HG03159 (cell line): Measurements from ENCODE around the gene FHIT.

ENCODE experiments used
- ATAC-seq: cut with Tn5 transposase; IDR thresholded peaks from one replicate; pipeline ENCODE4 v1.9.1; 2021; ENCODE audit warnings: mild to moderate bottlenecking, moderate library complexity; ENCODE audit not compliant: unreplicated experiment

FHIT gene

DNA sequence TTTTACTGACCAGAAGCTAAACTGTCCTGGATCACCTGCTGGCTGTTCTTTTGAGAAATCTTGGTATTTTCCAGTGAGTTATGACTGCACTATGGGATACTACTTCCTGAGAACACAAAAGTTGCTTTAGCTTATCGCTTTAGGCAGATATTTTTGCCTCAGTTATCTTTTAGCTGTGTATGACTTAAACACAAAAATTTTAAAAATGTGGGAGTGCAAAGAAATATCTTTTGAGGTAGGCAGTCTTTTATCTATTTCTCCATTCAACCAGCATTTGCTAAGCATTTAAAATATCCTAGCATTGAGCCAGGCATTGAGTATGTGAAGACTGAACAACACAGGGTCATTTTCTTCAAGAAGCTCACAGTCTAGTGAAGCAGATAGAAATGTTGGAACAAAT is 981.9 kb downstream of the FHIT start:
- ATAC-seq = no peak

DNA sequence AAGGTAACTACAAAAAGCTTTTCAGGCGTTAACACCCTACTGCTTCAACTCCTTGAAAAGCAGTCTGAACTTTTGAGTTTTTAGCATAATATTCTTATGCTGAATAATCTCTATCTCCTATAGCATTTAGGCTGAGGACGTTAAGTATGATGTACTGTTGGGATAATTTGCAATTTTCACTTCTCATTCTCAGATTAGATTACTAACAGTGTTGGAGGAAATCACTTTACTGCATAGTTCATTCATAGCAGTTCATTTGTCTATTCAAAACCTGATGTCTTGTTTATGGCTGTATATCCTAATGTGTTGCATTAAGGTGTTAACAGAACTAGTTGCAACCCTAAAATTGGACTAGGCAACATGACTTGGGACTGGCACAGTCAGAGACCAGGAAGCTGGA is 983.1 kb downstream of the FHIT start:
- no peak for ATAC-seq

DNA sequence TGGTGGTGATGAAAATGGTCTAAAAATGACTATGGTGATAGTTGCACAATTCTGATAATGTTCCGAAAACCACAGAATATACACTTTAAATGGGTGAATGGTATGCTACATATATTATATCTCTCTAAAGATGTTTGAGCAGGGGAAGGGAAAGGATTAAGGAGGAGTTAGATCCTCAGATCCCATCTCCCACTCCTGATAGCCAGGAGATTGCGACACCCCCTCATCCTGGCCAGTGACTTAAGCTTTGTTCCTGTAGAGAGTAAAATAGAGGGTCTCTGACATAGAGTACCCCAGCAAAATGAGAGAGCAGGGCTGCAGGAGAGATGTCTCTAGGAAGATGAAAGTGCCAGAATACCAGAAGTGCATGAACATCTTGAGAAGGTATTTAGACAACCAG is 984.8 kb downstream of the FHIT start:
- no peak for ATAC-seq

DNA sequence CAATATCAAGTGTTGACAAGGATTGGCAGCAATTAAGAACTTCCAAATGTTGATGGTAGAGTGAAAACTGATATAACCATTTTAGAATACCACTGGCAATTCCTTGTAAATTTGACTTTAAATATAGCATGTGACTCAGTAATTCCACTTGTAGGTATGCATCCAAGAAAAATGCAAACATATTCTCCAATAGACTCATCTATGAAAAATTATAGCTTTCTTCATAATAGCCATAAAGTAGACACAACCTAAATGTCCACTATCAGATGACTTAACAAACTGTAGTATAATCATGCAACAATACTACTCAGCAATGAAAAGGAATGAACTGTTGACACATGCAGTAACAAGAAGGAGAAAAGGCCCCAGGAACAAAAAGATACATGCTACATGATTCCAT is 988.1 kb downstream of the FHIT start:
- ATAC-seq = no peak

DNA sequence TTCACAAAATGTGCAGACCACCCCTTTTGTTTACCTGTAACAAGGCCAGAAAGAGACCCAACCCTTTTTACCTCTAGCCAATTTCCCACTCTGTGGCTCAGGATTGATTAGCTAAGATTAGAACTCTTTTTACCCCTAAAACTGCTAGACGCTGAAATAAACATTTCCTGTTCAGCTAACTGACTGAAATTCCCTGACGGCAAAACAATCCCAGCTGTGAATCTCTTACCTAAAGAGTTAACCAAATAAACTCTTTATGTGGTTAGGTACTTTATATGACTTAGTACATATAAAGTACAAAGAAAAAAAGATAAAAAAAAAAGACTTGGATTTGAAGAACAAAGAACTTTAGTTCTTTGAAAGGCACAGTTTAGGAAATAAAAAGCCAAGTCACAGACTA is 988.7 kb downstream of the FHIT start:
- no peak for ATAC-seq

DNA sequence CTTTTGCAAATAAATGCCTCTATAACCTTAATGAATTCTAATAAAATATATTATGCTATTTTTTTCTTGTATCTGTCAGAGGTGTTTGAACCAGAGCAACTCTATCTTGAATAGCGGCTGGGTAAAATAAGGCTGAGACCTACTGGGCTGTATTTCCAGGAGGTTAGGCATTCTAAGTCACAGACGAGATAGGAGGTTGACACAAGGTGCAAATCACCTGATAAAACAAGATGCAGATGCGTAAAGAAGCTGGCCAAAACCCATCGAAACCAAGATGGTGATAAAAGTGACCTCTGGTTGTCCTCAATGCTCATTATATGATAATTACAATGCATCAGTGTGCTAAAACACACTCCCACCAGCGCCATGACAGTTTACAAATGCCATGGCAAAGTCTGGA is 990.7 kb downstream of the FHIT start:
- ATAC-seq = no peak

DNA sequence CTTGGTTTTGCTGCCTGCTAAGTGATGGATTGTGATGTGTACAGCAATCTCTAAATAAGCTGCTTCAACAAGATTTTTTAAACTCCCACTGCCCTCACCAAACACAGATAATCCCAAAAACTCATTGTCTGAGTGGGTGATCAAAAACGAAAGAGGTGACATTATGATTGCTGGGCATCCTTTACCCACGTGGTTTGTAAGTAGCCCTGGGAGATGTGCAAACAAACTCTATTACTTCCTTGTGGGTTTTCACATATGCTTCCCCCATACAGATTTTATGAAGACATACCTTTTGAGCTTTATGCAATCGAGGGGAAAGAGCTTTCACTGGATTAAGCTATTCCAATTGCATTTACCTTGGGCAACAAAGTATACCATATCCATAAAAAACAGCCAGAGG is 1000.4 kb downstream of the FHIT start:
- ATAC-seq = no peak

DNA sequence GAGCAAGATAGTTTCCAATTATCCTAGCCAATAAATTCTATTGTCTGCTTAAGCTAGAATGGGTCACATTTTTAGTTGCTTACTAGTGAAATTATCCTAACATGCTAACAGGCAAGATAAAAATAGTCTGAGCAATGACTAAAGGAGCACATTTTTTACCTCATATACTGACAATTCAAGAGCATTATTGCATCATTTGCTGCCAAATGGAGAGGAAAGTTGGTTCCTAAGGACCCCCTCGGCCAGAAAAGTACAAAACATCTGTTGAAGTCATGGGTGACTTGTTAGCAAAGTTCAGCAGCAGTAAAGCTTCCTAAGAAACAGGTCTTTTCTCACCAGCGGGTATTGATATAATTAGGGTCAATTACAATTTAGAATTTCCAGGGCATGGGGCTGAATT is 1001.0 kb downstream of the FHIT start:
- ATAC-seq = no peak

DNA sequence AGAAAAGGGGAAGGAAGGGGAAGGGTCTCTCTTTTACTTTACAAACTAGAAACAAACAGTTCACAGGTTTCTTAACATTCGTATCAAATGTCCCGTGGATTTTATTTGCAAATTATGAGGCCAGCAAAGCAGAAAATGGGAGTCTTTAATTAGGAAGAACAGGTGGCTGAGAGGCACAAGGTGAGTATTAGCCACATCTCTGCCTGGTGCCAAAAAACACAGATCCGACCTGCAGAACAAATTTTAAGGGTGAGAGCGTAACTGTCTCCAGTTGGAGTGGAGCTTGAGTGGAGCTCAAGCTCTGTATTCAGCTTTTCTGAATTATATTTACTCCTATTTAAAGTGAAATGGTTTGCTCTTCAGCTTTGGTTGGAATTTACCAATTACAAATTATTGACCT is 1004.9 kb downstream of the FHIT start:
- no peak for ATAC-seq

DNA sequence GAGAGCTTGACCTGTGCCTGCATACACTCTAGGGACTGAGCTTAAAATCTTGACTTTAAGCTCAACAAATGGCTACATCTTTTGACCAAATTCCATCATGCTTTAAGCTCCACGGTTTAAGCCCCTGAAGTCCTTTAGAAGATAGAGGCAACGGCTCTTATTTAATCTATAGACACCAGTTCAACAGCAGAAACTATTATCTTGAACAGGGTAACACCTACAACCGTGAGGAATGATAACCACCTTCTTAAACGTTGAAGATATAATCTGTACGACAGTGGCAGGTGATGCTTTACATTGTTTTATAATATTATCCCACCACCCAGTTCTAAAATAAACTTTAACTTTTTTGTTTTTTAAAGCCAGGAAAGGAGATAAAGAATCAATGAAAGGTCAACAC is 1007.8 kb downstream of the FHIT start:
- ATAC-seq = no peak

DNA sequence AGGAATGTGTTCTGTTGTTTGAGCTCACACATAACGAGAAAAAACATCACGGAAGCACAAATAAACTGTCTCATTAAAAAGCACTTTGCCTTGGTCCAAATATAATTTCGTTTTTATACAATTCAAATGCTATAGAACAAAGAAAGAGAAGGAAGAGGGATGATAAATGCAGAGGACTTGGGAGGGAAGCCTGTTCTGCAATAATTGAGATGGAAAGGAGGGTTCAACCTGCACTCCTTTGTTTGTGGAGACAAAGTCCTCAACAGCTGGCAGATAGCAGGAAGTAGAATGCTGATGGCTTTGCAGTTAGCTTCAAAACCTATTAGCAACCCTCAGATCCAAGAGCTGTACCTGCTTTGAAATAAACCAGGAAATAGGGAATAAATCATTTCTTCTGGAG is 1010.8 kb downstream of the FHIT start:
- no peak for ATAC-seq

DNA sequence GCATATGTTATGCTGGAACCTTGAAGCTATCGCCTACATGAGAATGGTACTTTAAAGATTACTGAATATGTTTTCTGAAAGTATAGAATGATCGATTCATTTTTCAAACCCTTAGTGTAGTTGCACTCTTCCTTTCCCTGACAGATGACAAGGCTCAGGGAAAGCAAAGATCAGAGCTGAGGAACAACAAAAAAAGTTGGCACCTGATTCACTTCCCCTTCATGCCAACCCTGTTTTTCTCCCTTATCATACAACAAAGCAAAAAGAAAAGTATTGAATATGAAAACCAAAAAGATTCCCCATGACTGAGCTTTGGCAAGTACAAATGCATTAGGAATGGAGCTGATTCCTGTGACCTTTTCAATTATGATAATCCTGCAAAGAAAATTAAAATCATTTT is 1012.7 kb downstream of the FHIT start:
- no peak for ATAC-seq

DNA sequence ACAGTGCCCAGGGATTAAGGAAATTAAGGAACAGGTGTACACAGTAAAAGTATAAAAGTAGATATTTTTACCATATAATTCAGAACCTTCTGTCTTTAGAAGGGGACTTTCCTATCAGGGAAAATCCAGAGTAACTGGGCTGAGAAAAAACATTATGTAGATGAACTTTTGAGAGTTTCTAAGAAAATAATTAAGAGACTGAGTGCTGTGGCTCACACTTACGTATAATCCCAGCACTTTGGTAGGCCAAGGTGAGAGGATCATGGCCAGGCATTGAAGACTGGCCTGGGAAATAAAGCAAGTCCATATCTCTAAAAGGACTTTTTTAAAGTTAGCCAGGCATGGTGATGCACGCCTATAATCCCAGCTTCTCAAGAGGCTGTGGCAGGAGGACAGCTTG is 1021.8 kb downstream of the FHIT start:
- no peak for ATAC-seq

DNA sequence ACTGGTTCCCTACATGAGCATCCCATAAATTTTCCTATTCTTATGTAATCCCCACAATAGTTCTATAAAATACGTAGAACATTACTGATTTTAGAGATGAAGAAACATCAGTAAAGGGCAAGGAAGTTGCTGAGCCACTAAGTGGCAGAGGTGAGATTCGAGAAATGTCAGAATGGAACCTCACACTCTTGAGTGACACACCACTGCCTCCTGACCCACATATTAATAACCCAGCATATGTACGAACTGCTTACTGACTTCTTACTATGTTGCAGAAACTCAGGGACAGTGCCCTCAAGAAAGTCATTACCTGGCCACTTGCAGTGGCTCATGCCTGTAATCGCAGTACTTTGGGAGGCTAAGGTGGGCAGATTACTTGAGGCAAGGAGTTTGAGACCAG is 1022.4 kb downstream of the FHIT start:
- no peak for ATAC-seq

DNA sequence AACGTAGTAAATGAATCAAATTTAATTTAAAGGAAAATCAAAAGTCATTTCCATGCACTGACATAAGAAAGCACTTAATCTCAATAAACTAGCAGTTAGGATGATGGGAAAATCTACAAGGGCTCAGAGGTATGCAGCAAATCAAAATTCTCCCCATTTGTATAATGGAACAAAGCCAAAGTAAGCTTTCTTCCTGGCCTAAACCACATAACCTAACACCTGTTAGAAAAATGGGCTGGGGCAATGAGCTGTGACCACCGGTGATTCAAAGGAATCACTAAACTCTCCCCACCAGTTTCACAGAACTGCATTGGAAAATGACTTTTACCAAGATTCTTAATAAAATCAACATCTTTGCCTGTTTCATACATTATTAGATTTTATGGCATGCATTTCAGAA is 1024.3 kb downstream of the FHIT start:
- no peak for ATAC-seq

DNA sequence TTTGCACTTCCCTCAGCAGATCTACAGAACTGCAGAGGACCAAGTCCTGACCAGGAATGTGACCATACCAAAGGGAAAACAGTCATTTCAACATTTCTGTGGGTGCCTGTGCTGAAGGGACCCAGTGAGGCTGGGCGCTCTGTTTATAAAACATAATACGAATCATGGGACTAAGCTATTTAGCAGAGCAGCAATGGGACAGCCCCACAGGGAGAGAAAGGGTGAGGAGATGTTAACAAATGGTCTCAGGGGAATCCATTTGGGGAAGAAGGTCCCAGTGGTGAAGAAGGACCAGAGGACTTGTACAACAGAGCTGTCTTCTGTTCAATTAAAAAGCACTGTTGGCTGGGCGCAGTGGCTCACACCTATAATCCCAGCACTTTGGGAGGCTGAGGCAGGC is 1025.4 kb downstream of the FHIT start:
- no peak for ATAC-seq

DNA sequence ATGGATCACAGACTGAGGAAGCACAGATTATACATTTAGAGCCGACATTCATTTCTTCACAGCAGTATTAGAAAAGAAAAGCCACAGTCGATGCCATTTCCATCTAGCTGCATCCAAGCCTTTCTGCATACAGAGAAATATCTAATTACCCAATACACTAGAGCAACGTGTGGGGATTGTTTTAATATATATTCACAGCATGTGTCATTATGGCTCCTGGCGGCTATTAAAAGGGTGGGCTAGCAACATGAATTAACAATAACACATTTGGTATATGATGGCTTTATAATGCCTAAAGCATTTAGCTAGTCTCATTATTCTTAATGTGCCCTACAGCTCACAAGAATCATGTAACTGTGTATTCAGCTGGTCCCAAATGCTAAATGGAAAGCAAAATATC is 1030.5 kb downstream of the FHIT start:
- no peak for ATAC-seq

DNA sequence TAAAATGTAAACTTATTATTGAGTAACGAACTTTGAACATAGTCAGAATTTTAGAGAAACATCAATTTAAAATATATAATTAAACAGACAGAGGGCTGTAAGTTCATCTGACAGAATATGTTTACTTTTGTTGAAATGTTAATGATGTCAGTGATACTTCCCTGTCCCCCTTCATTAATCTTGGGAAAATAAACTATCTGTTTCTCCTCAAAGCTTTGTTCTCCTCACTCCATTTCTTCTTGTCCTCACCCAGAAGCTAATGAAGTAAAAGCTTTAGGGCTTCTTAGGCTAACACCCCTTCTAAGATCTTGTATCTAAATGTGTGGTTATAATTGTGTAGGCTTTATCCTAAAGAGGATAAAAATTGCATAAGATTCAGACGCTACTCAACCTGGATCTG is 1031.8 kb downstream of the FHIT start:
- no peak for ATAC-seq

DNA sequence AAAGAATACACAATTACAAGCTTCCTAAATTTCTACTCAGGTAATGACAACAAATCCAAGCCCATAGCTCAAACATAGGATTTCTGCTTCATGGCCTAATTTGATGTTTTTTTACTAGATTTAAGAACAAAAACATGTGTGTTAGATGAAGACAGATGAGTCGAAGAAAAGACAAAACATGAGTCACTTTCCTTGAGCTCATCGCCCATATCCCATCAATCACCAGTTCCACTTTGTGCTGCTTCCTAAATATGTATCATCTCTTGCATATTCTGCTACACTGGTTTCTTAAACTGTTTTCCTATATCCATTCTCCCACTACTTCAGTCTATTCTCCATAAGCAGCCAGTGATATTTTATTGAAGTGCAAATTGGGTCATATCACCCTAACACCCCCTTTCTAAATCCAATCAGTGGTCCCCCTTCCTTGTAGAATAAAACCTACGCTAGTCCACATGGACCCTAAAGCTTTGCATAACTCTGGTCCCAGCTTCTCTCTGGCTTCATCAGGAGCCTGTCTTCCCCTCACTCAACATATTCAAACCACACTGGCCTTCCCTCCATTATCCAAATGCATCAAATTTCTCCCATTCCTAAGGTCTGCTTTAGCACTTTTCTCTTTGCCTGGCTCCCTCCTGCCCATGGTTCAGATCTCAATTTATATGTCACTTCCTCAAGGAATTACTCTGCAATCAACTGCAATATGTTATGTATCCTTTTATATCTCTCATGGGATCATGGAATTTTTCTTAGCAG is 1033.9 kb downstream of the FHIT start:
- no peak for ATAC-seq

DNA sequence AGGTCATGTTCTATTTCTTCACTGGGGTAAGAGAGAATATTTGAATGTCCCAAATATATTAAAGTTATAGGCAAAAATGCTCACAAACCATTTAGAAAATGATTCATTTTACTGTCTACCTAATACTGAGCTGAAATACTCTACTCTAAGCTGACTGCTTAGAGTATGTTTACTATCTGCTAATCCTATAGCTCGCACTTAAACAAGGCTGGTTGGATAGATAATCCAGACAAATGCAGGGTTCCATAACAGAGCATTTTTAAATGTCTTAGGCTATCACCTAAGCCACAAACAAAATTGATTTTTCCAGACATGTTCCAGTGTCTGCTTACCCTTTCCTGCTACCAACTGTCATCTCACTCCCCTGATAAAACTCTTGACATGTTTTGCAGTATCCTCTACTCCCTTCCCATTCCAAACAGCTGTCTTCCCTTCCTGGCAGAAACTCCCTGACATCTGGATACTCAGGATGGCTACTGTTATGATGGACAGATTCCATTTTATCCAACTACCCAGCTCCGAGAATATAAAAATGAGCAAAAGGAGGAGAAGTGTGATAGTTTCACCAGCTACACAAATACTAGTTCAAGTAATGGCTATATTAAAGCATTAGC is 1034.7 kb downstream of the FHIT start:
- ATAC-seq = no peak

DNA sequence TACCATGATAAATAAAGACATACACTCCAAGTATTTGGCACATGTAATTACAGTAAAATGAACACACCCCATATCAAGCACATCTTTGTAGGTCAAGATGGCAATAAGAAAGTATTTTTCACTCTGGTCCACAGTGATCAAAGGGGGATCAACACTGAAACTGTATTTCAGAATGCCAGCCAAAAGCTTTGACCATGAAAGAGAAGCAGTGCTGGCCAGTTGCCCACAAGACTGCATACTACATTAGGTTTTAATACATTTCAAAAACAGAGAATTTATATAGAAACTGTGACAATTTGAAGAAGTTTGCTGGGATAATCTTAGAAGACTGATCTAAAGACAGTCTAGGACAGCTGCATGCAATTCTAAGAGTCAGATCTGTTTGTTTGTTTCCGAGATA is 1035.3 kb downstream of the FHIT start:
- ATAC-seq = no peak

DNA sequence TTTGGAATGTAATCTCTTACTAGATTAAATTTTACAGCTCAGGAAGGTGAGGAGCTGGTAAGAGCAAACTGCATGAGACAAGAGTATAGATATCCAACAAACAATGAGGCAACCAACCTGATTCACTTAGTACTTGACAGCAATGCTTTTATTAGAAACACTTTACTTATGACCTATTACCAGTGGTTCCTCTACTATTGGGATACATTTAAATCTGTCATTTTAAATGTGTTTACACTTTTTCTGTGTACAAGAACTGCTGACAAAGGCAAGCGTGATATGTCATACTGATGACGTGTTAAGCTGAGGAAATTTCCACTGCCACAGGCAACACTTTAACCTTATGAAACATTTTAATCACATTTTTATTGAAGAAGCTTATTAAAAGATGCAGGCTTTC is 1043.3 kb downstream of the FHIT start:
- ATAC-seq = no peak

DNA sequence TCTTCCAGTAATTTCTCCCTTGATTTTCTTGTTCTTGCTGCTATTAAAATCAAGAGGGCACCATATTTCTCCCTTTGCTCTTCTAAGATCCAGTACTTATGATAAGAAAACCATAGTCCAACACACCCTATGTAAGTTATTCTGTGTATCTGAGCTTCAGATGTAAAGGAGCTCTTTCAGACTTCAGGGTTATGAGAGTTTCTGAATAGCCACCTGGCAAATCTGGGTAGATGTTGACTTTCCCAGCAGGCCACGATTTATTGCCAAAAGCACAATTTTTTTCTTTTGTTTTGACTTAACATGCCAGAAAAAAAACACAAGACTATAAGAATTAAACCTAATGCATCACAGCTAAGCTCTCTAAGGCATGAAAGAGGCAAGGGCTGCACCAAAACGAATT is 1045.0 kb downstream of the FHIT start:
- ATAC-seq = no peak
